Liver (tissue), 9 donors: ENCODE data around the gene PALM2AKAP2. TPM values are rescaled to one million over a fixed set of nuclear protein-coding genes. Genes with fewer than 3 reads are reported as not detected.
A peak's percentile ranks its signal among the peaks of the same experiment; 100 is the strongest.

Source experiments
- DNase-seq: peaks from one replicate; pipeline ENCODE4 v3.0.0-alpha.2; 2017; ENCODE audit warnings: low spot score
- H3K27ac ChIP-seq, 2 donors: one replicate each; pipeline ENCODE4 v1.7.0; 2013; ENCODE audit warnings: inconsistent platforms in 2 of 2, low read length in 2 of 2, control low read depth in 1 of 2, low read depth in 1 of 2, mild to moderate bottlenecking in 1 of 2
- H3K27me3 ChIP-seq, 4 donors: one replicate each; pipeline versions ENCODE4 v1.6.1 to v1.7.0; 2013; ENCODE audit warnings: low read length in 3 of 4, inconsistent platforms in 1 of 4, mild to moderate bottlenecking in 1 of 4, moderate library complexity in 1 of 4; ENCODE audit not compliant: control insufficient read depth in 4 of 4, insufficient read depth in 4 of 4
- H3K36me3 ChIP-seq, 4 donors: one replicate each; pipeline versions ENCODE4 v1.6.1 to v1.7.0; 2013; ENCODE audit warnings: low read length in 3 of 4, mild to moderate bottlenecking in 3 of 4, low read depth in 1 of 4, moderate library complexity in 1 of 4; ENCODE audit not compliant: control insufficient read depth in 4 of 4, insufficient read depth in 3 of 4
- H3K4me1 ChIP-seq, 4 donors: one replicate each; pipeline versions ENCODE4 v1.6.1 to v1.7.0; 2013; ENCODE audit warnings: low read length in 3 of 4, mild to moderate bottlenecking in 3 of 4, moderate library complexity in 1 of 4; ENCODE audit not compliant: control insufficient read depth in 4 of 4, insufficient read depth in 4 of 4
- H3K4me3 ChIP-seq, 3 donors: one replicate each; pipeline versions ENCODE4 v1.6.1 to v1.7.0; 2013; ENCODE audit warnings: low read length in 3 of 3, control low read depth in 1 of 3, low read depth in 1 of 3, mild to moderate bottlenecking in 1 of 3
- H3K9ac ChIP-seq, 2 donors: one replicate each; pipeline ENCODE4 v1.7.0; 2013; ENCODE audit warnings: low read length in 2 of 2, mild to moderate bottlenecking in 2 of 2, moderate library complexity in 2 of 2, control low read depth in 1 of 2, low read depth in 1 of 2
- H3K9me3 ChIP-seq, 4 donors: one replicate each; pipeline versions ENCODE4 v1.6.1 to v1.7.0; 2013; ENCODE audit warnings: low read length in 3 of 4; ENCODE audit not compliant: control insufficient read depth in 4 of 4
- ATF3 ChIP-seq: IDR thresholded peaks from 2 replicates; pipeline ENCODE4 v1.6.1; 2016; ENCODE audit warnings: antibody characterized with exemption
- CTCF ChIP-seq: fragments of 150-350 bp; IDR thresholded peaks from 2 replicates; pipeline ENCODE4 v1.5.1; 2017; ENCODE audit warnings: improper control_type of control experiment, low read depth, low read length; ENCODE audit not compliant: missing input control
- GABPA ChIP-seq, 2 donors: IDR thresholded peaks in 1 of 2; conservative IDR thresholded peaks in 1 of 2; 2 replicates each; pipeline ENCODE4 v1.6.1; 2016; ENCODE audit warnings: antibody characterized with exemption in 2 of 2, mild to moderate bottlenecking in 1 of 2, moderate library complexity in 1 of 2
- HNF4A ChIP-seq, 2 donors: conservative IDR thresholded peaks; 2 replicates each; pipeline ENCODE4 v1.6.1; 2016; ENCODE audit warnings: antibody characterized with exemption in 2 of 2, mild to moderate bottlenecking in 2 of 2
- HNF4G ChIP-seq: IDR thresholded peaks from 2 replicates; pipeline ENCODE4 v1.6.1; 2016; ENCODE audit warnings: antibody characterized with exemption
- JUND ChIP-seq, 2 donors: IDR thresholded peaks; 2 replicates each; pipeline ENCODE4 v1.6.1; 2016; ENCODE audit warnings: antibody characterized with exemption in 2 of 2
- MAX ChIP-seq: IDR thresholded peaks from 2 replicates; pipeline ENCODE4 v1.6.1; 2016; ENCODE audit warnings: antibody characterized with exemption
- NR2F2 ChIP-seq: IDR thresholded peaks from 2 replicates; pipeline ENCODE4 v1.6.1; 2016; ENCODE audit warnings: antibody characterized with exemption
- RAD21 ChIP-seq, 2 donors: IDR thresholded peaks; 2 replicates each; pipeline ENCODE4 v1.6.1; 2016; ENCODE audit warnings: antibody characterized with exemption in 2 of 2, mild to moderate bottlenecking in 2 of 2
- REST ChIP-seq: IDR thresholded peaks from 2 replicates; pipeline ENCODE4 v1.6.1; 2016; ENCODE audit warnings: antibody characterized with exemption, mild to moderate bottlenecking
- RXRA ChIP-seq, 2 donors: IDR thresholded peaks; 2 replicates each; pipeline ENCODE4 v1.6.1; 2017 to 2018; ENCODE audit warnings: antibody characterized with exemption in 2 of 2, mild to moderate bottlenecking in 1 of 2
- YY1 ChIP-seq: IDR thresholded peaks from 2 replicates; pipeline ENCODE4 v1.6.1; 2016; ENCODE audit warnings: antibody characterized with exemption, mild to moderate bottlenecking
- ZBTB33 ChIP-seq: IDR thresholded peaks from 2 replicates; pipeline ENCODE4 v1.6.1; 2016; ENCODE audit warnings: antibody characterized with exemption
- WGBS: extraction: QIAGEN DNeasy Blood & Tissue Kit; methylation state at CpG from one replicate; pipeline ENCODE4 v1.1.7; 2013; 5-methylcytosine and 5-hydroxymethylcytosine counted together
- polyA plus RNA-seq, 2 donors: library from polyadenylated mRNA; stranded (reverse) in 1 of 2; unstranded in 1 of 2; fragments of 200-250 nt in 1 of 2; fragments of >200 nt in 1 of 2; fragmentation: Nextera tagmentation in 1 of 2; extraction: Ambion mirVana in 1 of 2; gene quantifications; one replicate each; pipeline versions ENCODE4 v1.2.1 to v1.2.3, GENCODE V29; 2013 to 2015
- total RNA-seq, 2 donors: library from RNA; depleted of rRNA; stranded (reverse); fragments of >200 nt; gene quantifications; one replicate each; pipeline ENCODE4 v1.2.3, GENCODE V29; 2014
- donor health status: healthy.
- donor health status: healthy.
- donor health status: healthy.
- donor health status: healthy.
- donor health status: healthy.

Gene PALM2AKAP2
- total and polyA plus RNA-seq, 4 donors = 4.6 to 47.9 (median 6.2) TPM

GRCh38 chr9:109805050-109805449 is 25.1 kb downstream of the PALM2AKAP2 start:
- H3K4me3 ChIP-seq = no peak overlapping the region
- H3K36me3 ChIP-seq = no peaks in the 10 kb centered on the region
- peaks cover 5 to 55% (median 28%) of the 10 kb centered on the region in 4 donors for H3K4me1 ChIP-seq
- no peak for DNase-seq
- WGBS = 73% methylated on average over 2 of the region's 2 CpGs
- H3K27me3 ChIP-seq = no peaks in the 10 kb centered on the region
- H3K9me3 ChIP-seq = no peaks in the 10 kb centered on the region
- TF ChIP-seq RAD21 (IDR thresholded peaks at IDR 0.05) (no peak), JUND (IDR thresholded peaks at IDR 0.05) (no peak), ZBTB33 (no peak), NR2F2 (no peak), GABPA (IDR thresholded peaks at IDR 0.05 in 1 of 2, conservative IDR thresholded peaks at IDR 0.05 in 1 of 2) (no peak)
- no peak overlapping the region for H3K9ac ChIP-seq
- peak overlapping the region in 1 of 2 donors; percentile 80 for H3K27ac ChIP-seq

GRCh38 chr9:109806506-109807115 is 26.6 kb downstream of the PALM2AKAP2 start:
- Histone ChIP-seq H3K27me3 (no peaks in the 10 kb centered on the region), H3K4me1 (peaks cover 1 to 52% (median 32%) of the 10 kb centered on the region in 4 donors), H3K27ac (peak overlapping the region; percentile 74 to 80), H3K9ac (no peak overlapping the region), H3K36me3 (no peaks in the 10 kb centered on the region), H3K4me3 (no peak overlapping the region), H3K9me3 (no peaks in the 10 kb centered on the region)
- no peak for TF ChIP-seq ATF3
- TF ChIP-seq ZBTB33 = no peak
- TF ChIP-seq MAX = peak; percentile 56
- TF ChIP-seq NR2F2 = no peak
- TF ChIP-seq JUND (IDR thresholded peaks at IDR 0.05) = peak in 1 of 2 donors; percentile 35
- peak in 1 of 2 donors; percentile 24 for TF ChIP-seq RAD21 (IDR thresholded peaks at IDR 0.05)
- TF ChIP-seq CTCF = no peak
- TF ChIP-seq RXRA (IDR thresholded peaks at IDR 0.05) = peak; percentile 15 to 70
- TF ChIP-seq REST = no peak
- peak; percentile 50 to 69 for TF ChIP-seq HNF4A (conservative IDR thresholded peaks at IDR 0.05)
- peak; percentile 17 for TF ChIP-seq YY1
- no peak for TF ChIP-seq HNF4G
- DNase-seq = no peak
- WGBS = 28% methylated on average over 2 of the region's 2 CpGs
